Measurements from ENCODE around the gene ATXN1.

The ATXN1 gene

GRCh38 chr6:16321341-16321710 lies 439.9 kb downstream of the ATXN1 start:
- H3K4me2 ChIP-seq (ENCODE audit: low read length) = no peak overlapping the region
- no peaks in the 10 kb centered on the region for H3K9me3 ChIP-seq (ENCODE audit: insufficient read depth, low read length)
- no peak overlapping the region for H3K27ac ChIP-seq (ENCODE audit: low read length)
- H3K27me3 ChIP-seq (ENCODE audit: low read depth, low read length) = peaks cover 36% of the 10 kb centered on the region
- H3K4me3 ChIP-seq (ENCODE audit: low read length) = no peak overlapping the region
- H3K79me2 ChIP-seq (ENCODE audit: low read length) = no peaks in the 10 kb centered on the region
- no peaks in the 10 kb centered on the region for H4K20me1 ChIP-seq (ENCODE audit: insufficient read depth, low read length)
- peaks cover 16% of the 10 kb centered on the region for H3K4me1 ChIP-seq (ENCODE audit: low read length)
- H3K9ac ChIP-seq (ENCODE audit: low read length) = no peak overlapping the region
- H3K36me3 ChIP-seq (replicated peaks; ENCODE audit: low read depth, low read length) = no peaks in the 10 kb centered on the region
- TF ChIP-seq EZH2phosphoT487 (IDR thresholded peaks at IDR 0.05; ENCODE audit: low read depth) = no peak
- no peak for TF ChIP-seq CTCF (IDR thresholded peaks at IDR 0.05; ENCODE audit: low read depth, low read length)
- no peak overlapping the region for H2AFZ ChIP-seq (ENCODE audit: low read depth, low read length)

GRCh38 chr6:16320533-16321340 lies 440.5 kb downstream of the ATXN1 start:
- TF ChIP-seq EZH2phosphoT487 (IDR thresholded peaks at IDR 0.05; ENCODE audit: low read depth) = no peak
- TF ChIP-seq CTCF (IDR thresholded peaks at IDR 0.05; ENCODE audit: low read depth, low read length) = no peak
- Histone ChIP-seq H3K36me3 (replicated peaks; ENCODE audit: low read depth, low read length) (no peaks in the 10 kb centered on the region), H3K27me3 (ENCODE audit: low read depth, low read length) (peaks cover 36% of the 10 kb centered on the region), H3K4me1 (ENCODE audit: low read length) (peaks cover 16% of the 10 kb centered on the region), H3K9me3 (ENCODE audit: insufficient read depth, low read length) (no peaks in the 10 kb centered on the region), H3K4me2 (ENCODE audit: low read length) (peak overlapping the region; percentile 84), H4K20me1 (ENCODE audit: insufficient read depth, low read length) (no peaks in the 10 kb centered on the region), H3K9ac (ENCODE audit: low read length) (no peak overlapping the region), H3K79me2 (ENCODE audit: low read length) (no peaks in the 10 kb centered on the region), H3K4me3 (ENCODE audit: low read length) (peak overlapping the region; percentile 59), H2AFZ (ENCODE audit: low read depth, low read length) (no peak overlapping the region), H3K27ac (ENCODE audit: low read length) (no peak overlapping the region)

GRCh38 chr6:16319813-16320532 lies 441.3 kb downstream of the ATXN1 start:
- H3K9me3 ChIP-seq (ENCODE audit: insufficient read depth, low read length) = no peaks in the 10 kb centered on the region
- no peaks in the 10 kb centered on the region for H3K36me3 ChIP-seq (replicated peaks; ENCODE audit: low read depth, low read length)
- peaks cover 16% of the 10 kb centered on the region for H3K4me1 ChIP-seq (ENCODE audit: low read length)
- no peaks in the 10 kb centered on the region for H4K20me1 ChIP-seq (ENCODE audit: insufficient read depth, low read length)
- H3K9ac ChIP-seq (ENCODE audit: low read length) = 0 out of 2 replicates have a peak overlapping the region, but pooled peaks have one; percentile 6
- H2AFZ ChIP-seq (ENCODE audit: low read depth, low read length) = peak overlapping the region; percentile 41; the same call in 1 of the 2 replicates
- H3K4me2 ChIP-seq (ENCODE audit: low read length) = peak overlapping the region; percentile 84
- no peak for TF ChIP-seq EZH2phosphoT487 (IDR thresholded peaks at IDR 0.05; ENCODE audit: low read depth)
- TF ChIP-seq CTCF (IDR thresholded peaks at IDR 0.05; ENCODE audit: low read depth, low read length) = no peak
- H3K4me3 ChIP-seq (ENCODE audit: low read length) = peak overlapping the region; percentile 59
- peaks cover 36% of the 10 kb centered on the region for H3K27me3 ChIP-seq (ENCODE audit: low read depth, low read length)
- no peak overlapping the region for H3K27ac ChIP-seq (ENCODE audit: low read length)
- H3K79me2 ChIP-seq (ENCODE audit: low read length) = no peaks in the 10 kb centered on the region
